Dermis blood vessel endothelial cell (primary cell): ENCODE results near the gene SIDT2. TPM values are rescaled to one million over a fixed set of nuclear protein-coding genes. Genes with fewer than 3 reads are reported as not detected.
"Not testable (repeated sequence)": the region's sequence is repeated elsewhere in the genome, so short reads cannot be mapped to it uniquely, and the experiment has no call there.

ENCODE experiments used
- DNase-seq: peaks from one replicate; pipeline ENCODE4 v3.0.0; 2010
- total RNA-seq: library from RNA; depleted of rRNA; stranded (reverse); fragments of >200 nt; gene quantifications from 2 replicates; pipeline ENCODE4 v1.2.3, GENCODE V29; 2014

SIDT2 gene
- total RNA-seq, 1 donor from 2014 or later = 10.4 TPM

- DNase-seq = peak; percentile 66
Observed at GRCh38 chr11:117172724-117173421, 5.7 kb upstream of the SIDT2 start.

GRCh38 chr11:117175104-117175503, 3.4 kb upstream of the SIDT2 start:
- no peak for DNase-seq

DNA sequence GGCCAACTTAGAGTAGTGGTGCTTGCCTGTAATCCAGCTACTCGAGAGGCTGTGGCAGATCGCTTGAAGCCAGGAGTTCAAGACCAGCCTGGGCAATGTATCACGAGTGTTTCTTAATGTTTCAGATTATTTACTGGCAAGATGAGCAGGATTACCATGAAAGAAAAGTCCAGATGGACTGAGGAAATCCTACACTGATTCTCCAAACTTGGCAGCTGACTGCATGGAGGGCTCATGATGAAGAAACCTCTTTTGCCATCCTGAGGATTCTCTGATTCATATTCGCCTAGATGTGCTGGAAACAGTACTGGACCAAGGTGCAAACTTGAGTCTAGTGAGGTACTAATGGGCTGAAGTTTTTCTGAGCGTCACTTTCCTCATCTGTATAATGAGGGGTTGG, 2.8 kb upstream of the SIDT2 start:
- no peak for DNase-seq

DNA sequence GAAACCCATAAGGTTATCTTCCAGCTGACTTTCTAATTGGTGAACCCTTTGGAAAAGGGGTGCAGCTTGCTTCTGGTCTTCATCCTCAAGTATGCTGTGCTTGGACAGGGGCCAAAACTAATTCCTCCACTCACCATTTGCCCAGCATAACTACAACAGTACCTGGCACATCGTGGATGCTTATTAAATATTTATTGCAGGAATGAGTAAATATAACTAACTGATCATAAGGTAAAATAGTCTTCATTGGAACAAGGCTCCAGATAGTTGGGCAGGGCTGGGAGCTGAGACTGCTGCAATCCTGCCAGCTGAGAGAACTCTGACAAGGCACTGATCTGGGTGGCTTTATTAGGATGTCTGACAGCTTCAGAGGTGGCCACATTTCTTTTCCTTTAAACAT, 2.4 kb upstream of the SIDT2 start:
- DNase-seq = no peak

GRCh38 chr11:117177534-117178209, 871 bp upstream of the SIDT2 start:
- DNase-seq = peak; percentile 36

GRCh38 chr11:117179048-117179999, 781 bp downstream of the SIDT2 start:
- DNase-seq = peak; percentile 28

DNA sequence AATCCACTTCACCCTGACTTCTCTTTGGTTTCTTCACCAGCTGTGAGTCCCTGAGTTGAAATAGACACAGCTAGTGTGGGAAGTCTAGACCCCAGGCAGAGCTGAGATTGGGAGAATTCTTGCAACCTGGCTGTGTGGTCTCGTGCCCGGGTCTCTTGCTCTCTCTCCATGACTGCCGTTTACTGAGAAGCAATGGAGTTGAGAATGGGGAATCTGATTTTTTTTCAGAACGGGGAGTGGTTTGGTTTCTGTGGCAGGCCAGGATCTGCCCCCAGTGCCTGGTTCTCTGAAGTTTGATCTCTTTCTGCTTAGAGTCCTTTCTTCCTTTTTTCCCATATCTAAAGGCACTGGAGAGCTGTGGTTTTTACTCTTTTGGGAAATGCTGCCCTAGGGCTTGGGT, 1.5 kb downstream of the SIDT2 start:
- DNase-seq = no peak

GRCh38 chr11:117180661-117181585, 2.4 kb downstream of the SIDT2 start:
- peak; percentile 94 for DNase-seq

DNA sequence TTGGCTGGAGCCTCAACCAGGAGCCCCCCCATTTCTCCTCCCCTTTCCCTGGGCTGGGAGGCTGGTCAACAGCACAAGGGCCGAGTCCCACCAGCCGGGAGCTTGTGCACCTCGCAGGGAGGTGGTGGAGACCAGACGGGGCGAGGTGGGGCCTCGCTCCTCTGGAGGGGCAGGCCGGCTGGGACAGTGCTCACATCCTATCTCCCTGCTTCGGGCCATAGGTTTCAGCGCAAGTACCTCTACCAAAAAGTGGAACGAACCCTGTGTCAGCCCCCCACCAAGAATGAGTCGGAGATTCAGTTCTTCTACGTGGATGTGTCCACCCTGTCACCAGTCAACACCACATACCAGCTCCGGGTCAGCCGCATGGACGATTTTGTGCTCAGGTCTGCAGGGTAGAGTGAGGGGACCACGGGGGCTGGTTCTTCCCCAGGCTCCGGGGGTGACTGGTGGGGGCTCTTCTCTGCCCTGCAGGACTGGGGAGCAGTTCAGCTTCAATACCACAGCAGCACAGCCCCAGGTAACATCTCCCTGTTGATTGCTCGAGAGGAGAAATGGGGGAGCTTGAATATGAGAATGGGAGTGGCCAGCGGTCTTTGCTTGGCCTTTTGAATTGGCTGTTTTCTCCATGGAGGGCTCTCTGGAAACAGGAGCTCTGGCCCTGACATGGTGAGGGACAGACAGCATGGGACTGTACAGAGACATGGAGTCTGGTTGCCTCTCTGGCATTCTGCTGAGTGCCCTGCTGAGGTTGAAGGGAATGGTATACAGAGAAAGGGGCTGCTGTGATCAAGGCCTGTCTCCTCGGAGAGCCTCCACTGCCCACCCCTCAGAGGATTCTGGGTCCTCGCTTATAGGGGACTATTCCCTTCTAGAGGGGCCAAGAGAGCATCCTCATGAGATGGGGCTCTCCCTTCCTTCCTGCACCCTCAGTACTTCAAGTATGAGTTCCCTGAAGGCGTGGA, 3.3 kb downstream of the SIDT2 start:
- DNase-seq = no peak

DNA sequence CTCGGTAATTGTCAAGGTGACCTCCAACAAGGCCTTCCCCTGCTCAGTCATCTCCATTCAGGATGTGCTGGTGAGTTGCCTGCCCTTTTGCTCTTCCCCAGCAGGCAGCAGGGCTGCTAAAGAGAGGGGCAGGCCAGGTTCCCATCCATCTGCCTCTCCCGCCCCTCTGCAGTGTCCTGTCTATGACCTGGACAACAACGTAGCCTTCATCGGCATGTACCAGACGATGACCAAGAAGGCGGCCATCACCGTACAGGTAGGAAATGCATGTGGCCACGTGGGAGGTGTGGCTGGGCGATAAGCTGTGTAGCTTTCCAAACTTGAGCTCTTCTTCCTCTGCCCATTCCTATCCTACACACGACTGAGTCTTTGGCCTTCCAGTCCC, 4.0 kb downstream of the SIDT2 start:
- DNase-seq = no peak

DNA sequence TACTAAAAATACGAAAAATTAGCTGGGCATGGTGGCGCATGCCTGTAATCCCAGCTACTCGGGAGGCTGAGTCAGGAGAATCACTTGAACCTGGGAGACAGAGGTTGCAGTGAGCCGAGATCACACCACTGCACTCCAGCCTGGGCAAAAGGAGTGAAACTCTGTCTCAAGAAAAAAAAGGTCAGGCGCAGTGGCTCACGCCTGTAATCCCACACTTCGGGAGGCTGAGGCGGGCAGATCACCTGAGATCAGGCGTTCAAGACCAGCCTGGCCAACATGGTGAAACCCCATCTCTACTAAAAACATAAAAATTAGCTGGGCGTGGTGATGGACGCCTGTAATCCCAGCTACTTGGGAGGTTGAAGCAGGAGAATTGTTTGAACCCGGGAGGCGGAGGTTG, 4.6 kb downstream of the SIDT2 start:
- DNase-seq = not testable (repeated sequence)

DNA sequence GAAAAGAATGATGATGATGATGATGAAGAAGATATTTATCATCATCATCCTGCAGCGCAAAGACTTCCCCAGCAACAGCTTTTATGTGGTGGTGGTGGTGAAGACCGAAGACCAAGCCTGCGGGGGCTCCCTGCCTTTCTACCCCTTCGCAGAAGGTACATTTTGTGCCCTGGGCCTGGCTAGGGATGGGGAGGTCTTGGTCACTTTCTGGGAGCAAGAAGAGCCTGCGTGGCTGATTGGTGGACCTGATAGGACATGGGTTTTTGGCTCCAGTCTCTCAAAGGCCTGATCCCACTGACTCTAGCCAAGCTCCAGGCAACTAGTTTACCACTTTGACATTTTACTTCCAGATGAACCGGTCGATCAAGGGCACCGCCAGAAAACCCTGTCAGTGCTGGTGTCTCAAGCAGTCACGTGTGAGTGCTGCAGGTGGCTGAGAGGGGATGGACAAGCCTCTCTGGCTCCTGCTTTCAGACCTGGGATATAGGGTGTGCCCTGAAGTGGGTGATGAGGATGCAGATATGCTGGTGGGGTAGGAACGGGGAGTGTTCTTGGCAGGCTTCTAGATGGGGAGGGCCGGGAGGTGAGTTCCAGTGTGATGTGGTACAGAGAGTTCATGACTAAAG, 5.3 kb downstream of the SIDT2 start:
- no peak for DNase-seq

GRCh38 chr11:117185736-117186430, 7.3 kb downstream of the SIDT2 start:
- DNase-seq = no peak

- DNase-seq = no peak
Observed at GRCh38 chr11:117186431-117186761, 7.9 kb downstream of the SIDT2 start.

- DNase-seq = no peak
Observed at GRCh38 chr11:117187007-117187406, 8.5 kb downstream of the SIDT2 start.

DNA sequence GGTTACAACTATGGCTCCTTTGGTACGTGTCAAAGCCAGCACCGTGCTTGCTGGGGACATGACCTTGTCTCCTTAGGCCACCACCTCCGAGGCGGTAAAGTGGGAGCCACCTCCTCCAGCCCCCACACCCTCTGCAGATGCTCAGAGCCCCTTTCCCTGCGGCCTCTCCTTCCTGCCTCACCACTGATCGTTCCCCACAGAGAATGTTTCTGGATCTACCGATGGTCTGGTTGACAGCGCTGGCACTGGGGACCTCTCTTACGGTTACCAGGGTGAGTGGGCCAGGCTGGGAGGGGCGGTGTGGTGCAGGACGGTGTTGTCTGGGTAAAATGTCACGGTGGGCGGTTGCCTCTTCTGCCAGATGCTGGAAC, 8.9 kb downstream of the SIDT2 start:
- no peak for DNase-seq

- DNase-seq = no peak
Observed at GRCh38 chr11:117187799-117188481, 9.4 kb downstream of the SIDT2 start.

DNA sequence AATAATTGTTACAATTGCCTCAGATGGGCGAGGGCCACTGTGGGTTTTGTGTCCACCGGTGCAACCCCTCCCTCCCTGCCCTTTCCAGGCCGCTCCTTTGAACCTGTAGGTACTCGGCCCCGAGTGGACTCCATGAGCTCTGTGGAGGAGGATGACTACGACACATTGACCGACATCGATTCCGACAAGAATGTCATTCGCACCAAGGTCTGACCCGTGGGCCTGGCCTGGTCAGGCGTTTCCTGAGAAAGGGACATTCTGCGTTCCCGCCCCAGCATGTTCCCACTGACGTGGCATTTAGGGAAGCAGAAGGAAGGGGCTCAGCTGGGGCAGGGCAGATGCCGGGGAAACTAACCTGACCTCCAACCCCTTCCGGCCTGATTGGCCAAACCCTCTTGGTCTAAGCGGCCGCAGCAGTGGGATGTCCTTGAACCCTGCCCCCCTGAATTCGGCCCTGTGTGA, 10.1 kb downstream of the SIDT2 start:
- DNase-seq = no peak

GRCh38 chr11:117189191-117189940, 10.8 kb downstream of the SIDT2 start:
- no peak for DNase-seq
